ENCODE measurements around the gene ACOT11. TPM values are rescaled to one million over a fixed set of nuclear protein-coding genes. Genes with fewer than 3 reads are reported as not detected.
"Not testable (repeated sequence)": the region's sequence is repeated elsewhere in the genome, so short reads cannot be mapped to it uniquely, and the experiment has no call there.

Gene ACOT11
- polyA plus RNA-seq, 3 donors = 11.5 to 17.2 (median 12.8) TPM

DNA sequence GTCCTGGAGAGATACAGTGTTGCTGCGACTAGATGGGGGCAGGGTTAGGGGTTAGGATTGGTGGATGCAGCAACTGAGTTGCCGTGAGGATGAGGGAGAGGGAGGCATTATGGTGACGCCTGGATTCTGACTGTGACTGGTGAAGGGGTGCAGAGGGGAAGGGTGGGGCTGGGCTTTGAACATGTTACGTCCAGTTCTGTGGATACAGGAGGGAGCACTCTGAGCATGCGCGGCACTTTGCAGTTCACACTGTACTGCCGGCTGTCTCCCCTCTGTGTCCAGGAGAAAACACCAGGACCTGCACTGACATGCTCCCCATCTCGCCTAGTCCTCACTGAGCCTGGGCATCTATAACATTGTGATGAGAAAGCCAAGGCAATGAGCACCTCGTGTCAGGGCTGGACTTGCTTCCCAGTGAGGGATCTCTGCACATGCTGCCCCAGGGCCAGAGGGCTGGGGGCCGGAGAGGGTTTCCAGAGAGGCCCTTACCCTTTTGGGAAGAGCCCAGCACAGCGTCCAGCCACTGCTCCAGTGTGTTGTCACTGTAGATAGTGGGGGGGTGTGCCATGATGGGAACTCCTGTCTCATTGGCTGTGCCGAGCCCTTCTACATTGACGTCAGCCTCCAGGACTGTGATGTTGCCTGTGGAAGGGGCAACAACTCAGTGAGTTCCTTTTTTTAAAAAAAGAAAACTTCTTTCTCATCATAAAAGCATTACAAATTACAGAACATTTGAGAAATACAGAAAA is 67.7 kb downstream of the ACOT11 start:
- DNase-seq (ENCODE audit: extremely low read depth in 1 of 11, low read depth in 9 of 11, low spot score in 4 of 11) = no peak

DNA sequence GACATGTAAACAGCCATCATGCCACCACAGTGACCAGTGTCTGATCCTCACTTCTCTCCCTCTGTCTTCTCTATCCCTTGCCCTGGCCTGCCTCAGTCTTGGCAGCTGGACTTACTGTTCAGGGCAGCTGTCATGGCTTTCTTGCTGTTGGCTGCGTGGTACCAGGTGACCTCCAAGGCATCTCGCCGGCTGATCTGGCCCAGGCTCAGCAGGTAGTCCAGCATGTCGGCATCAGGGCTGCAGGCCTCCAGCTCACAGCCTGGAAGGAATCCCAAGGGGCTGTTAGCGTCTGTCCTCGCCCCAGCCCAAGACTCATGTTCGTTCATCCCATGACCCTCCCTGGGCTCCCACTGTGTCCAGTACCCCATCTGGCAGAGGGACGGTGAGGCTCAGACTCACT is 71.7 kb downstream of the ACOT11 start:
- no peak for DNase-seq (ENCODE audit: extremely low read depth in 1 of 11, low read depth in 9 of 11, low spot score in 4 of 11)

DNA sequence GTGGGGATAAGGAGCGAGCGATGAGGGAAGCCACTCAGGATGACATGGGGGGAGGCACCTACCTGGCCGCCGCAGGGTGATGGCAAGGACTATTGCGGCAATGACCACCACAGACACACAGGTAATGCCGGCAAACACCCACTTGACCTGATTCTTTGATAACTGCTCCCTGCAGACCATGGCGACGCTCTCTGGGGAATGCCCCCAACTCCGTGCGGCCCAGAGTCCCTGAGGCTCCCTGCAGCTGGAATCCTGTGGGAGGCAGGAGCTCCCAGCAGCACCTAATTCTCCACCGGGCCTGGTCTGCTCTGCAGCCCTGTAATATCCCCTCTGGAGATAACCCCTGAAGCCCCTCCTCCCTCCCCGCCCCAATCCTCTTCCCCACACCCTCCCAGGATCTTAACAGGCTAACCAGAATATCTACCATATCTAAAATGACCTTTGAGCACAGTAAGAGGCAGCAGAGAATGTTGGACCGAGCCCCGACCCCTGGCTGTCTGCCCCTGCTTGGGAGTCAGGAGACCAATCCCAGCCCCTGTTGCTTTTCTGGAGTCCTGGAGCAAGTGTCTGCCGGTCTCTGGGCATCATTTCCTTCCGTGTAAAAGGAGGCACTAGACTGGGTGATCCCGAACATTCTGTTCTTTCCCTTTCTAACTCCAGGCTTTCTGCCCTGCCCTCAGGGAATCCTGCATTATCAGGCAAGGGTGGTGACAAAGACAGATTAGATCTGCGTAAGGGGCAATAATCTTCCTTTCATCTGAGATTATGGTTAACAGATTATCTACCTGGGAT is 75.4 kb downstream of the ACOT11 start, which contains the start of gene FAM151A:
Gene FAM151A (minus strand): TSS at position 310 of the 792 bp plus-strand sequence. CDS start 130 bp downstream, at position 180.
- no peak for DNase-seq (ENCODE audit: extremely low read depth in 1 of 11, low read depth in 9 of 11, low spot score in 4 of 11)

DNA sequence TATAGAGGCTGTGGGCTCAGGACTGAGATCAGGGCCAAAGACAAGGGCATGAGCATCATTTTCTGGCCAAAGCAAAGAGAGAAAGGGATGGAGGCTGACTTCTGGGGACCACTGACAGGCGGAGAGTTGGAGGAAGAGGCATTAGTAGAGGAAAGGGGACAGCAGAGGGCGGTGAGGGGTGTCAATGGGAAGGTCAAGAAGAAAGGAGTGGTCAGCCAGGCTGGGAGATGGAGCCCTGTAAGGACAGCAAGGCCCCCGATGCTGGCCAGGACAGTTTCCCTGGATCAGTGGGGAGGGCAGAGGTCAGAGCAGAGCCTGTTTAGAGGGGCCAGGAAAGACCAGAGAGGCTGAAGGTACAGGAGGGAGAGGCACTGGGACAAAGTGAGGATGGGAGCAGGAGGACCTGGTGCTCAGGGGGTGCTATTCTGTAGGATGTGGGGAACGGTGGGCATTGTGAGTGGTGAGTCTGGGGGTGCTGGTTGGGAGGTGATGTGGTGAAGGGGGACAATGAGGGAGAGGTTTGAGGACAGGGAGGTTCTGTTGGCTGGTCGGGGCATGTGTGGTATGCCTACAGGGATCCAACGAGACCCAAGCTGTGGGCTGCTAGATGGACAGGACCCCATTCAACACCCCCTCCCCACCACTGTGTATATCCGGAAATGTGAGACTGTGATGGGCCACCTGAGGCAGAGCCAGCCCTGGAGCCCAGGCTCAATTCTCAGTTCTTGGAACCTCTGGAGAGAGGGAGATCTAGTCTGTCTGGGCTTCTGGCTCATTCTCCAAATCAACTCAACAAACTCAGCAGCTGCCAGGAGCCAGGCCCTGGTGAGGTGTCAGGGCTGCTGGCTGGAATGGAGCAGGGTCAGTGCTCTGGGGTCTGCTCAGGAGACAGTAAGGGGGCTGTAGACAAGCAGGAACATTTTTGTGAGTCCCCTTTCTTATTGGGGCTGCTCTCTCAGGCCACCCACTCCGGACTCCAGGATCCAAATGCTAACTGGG is 76.7 kb downstream of the ACOT11 start:
- DNase-seq (ENCODE audit: extremely low read depth in 1 of 11, low read depth in 9 of 11, low spot score in 4 of 11) = no peak

DNA sequence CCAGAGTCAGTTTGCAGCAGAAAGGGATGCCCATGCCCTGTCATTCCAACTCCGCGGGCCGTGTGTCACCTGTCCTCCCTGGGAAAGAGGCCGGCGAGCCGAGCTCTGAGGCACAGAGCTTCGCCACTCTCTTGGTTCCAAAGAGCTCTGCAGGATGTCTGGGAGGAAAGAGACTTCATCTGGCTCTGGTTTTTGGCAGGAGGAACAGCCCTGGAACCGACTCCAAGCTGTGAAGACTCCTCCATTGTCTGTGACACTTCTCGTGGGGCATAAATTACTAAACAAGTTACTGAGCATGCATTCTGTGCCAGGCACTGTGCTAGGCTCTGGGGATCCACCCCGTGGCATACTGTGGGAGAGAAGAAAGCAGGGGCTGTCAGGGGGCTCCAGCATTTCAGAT is 79.2 kb downstream of the ACOT11 start:
- DNase-seq (ENCODE audit: extremely low read depth in 1 of 11, low read depth in 9 of 11, low spot score in 4 of 11) = no peak

DNA sequence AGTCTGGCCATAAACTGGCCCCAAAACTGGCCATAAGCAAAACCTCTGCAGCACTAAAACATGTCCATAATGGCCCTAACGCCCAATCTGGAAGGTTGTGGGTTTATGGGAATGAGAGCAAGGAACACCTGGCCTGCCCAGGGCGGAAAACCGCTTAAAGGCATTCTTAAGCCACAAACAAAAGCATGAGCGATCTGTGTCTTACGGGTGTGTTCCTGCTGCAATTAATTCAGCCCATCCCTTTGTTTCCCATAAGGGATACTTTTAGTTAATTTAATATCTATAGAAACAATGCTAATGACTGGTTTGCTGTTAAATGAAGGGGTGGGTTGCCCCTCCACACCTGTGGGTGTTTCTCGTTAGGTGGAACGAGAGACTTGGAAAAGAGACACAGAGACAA is 87.8 kb downstream of the ACOT11 start:
- DNase-seq (ENCODE audit: extremely low read depth in 1 of 11, low read depth in 9 of 11, low spot score in 4 of 11) = not testable (repeated sequence)

DNA sequence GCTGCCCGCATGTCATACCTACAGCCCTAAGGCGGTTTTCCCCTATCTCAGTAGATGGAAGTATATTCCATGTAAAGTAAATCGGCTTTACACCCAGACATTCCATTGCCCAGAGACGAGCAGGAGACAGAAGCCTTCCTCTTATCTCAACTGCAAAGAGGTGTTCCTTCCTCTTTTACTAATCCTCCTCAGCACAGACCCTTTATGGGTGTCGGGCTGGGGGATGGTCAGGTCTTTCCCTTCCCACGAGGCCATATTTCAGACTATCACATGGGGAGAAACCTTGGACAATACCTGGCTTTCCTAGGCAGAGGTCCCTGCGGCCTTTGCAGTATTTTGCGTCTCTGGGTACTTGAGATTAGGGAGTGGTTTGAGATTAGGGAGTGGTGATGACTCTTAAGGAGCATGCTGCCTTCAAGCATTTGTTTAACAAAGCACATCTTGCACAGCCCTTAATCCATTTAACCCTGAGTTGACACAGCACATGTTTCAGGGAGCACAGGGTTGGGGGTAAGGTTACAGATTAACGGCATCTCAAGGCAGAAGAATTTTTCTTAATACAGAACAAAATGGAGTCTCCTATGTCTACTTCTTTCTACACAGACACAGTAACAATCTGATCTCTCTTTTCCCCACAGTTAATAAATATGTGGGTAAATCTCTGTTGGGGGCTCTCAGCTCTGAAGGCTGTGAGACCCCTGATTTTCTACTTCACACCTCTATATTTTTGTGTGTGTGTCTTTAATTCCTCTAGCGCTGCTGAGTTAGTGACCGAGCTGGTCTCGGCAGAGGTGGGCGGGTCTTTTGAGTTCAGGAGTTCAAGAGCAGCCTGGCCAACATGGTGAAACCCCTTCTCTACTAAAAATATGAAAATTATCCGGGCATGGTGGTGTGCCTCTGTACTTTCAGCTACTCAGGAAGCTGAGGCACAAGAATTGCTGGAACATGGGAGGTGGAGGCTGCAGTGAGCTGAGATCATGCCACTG is 88.7 kb downstream of the ACOT11 start:
- DNase-seq (ENCODE audit: extremely low read depth in 1 of 11, low read depth in 9 of 11, low spot score in 4 of 11) = not testable (repeated sequence)

DNA sequence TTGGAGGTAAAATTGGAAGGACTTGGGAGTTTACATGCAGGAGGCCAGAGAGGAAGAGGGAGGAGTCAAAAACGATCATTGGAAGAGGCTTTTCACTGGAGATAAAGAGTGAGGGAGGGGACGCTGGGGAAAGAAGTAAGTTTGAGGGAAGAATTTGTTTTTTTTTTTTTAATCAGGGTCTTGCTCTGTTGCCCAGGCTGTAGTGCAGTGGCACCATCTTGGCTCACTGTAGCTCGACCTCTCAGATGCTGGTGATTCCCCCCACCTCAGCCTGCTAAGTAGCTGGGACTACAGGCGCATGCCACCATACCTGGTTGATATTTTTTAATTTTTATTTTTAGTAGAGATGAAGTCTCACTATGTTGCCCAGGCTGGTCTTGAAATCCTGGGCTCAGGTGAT is 92.3 kb downstream of the ACOT11 start:
- DNase-seq (ENCODE audit: extremely low read depth in 1 of 11, low read depth in 9 of 11, low spot score in 4 of 11) = no peak

DNA sequence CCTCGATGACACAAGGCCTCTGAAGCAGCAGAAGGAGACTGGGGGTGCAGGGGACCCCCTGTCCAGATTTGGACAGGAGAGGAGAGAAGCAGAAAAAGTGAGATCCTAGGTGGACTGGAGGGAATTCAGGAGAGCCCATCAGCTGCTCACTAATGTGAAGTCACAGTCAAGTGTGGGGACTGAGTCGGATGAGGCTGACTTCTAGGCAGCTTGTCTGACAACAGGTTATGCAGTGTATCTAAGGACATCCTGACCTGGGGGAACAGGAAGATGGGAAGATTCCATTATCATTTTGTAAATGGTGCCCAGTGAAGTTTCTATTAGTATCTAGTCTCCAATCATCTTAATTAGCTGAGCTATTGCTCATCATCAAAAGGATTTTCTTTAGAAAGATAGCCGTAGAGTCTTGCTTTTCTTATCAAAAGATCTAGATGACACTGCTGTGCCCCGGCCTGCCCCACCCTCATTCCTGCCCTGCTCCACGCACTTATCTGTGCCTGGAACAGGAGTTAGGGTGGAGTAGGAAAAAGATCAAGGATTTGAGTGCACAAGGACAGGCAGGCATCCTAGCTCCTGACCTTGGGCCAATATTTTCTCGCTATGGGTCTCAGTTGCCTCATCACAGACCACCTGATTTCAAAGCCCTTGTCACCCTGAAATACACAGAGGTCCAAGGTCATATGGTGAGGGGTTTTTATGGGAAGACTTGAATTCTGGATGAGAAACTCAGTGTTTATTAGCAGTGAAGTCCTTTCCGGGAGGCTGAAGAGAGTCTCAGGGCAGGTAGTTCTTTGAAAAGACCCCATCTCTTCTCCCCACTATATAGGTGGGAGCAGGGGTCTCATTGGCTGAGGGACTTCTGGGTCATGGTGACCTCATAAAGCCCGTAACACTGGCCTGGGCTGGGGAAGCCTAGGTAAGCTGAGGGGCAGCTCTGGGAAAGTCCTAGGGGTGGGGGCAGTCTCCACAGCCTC is 93.1 kb downstream of the ACOT11 start, which contains the start of gene MROH7:
Gene MROH7 (plus strand): TSS at position 924 of the 974 bp plus-strand sequence. CDS start 11,141 bp downstream, outside the sequence.
- DNase-seq (ENCODE audit: extremely low read depth in 1 of 11, low read depth in 9 of 11, low spot score in 4 of 11) = no peak

DNA sequence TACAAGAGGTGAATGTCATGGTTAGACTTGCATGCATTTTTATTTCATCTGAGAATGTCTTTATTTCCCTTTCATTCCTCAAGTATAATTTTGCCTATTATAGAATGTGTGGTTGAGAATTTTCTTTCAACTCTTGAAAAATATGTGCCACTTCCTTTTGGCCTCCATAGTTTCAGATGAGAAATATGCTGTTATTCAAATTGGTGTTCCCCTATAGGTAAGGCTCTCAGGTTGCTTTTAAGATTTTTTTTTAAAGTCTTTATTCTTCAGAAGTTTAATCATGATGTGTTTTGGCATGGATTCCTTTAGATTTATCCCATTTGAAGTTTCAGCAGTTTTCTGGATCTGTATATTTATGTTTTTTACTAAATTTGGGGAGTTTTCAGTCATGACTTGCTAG is 95.7 kb downstream of the ACOT11 start:
- no peak for DNase-seq (ENCODE audit: extremely low read depth in 1 of 11, low read depth in 9 of 11, low spot score in 4 of 11)

DNA sequence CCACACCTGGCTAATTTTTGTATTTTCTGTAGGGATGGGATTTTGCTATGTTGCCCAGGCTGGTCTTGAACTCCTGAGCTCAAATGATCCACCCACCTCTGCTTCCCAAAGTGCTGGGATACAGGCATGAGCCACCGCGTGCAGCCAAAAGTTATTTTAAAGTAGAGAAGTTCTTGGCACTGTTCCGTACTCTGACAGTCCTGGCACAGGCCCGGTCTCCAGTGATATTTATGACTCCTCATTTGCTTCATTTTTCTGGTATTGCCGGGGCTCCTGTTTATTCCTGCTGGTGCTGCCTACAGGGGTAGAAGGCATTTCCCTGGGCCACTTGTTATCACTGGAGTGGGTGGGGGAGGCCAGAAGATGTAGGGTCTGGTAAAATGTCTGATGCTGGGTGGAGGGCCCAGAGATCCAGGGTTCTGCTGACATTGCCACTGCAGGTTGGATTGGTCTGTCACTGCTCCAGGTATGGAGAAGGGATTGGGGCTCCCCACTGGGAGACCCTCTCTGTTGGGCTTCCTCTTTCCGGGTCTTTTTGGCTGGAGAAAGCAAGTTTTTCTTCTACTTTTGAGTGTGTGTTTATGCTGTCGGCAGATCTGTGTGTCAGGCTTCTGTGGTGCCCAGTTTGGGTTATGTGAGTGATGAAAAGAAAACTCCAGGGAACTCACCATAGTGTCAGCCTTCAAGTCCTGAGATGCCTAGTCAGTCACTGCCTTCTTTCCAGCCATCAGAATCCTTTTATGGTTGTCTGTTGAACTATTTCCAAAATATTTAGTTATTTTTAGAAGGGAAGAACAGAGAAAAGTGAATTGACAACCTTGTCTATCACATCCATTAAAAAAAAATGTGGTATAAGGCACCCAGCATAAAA is 98.0 kb downstream of the ACOT11 start:
- no peak for DNase-seq (ENCODE audit: extremely low read depth in 1 of 11, low read depth in 9 of 11, low spot score in 4 of 11)

DNA sequence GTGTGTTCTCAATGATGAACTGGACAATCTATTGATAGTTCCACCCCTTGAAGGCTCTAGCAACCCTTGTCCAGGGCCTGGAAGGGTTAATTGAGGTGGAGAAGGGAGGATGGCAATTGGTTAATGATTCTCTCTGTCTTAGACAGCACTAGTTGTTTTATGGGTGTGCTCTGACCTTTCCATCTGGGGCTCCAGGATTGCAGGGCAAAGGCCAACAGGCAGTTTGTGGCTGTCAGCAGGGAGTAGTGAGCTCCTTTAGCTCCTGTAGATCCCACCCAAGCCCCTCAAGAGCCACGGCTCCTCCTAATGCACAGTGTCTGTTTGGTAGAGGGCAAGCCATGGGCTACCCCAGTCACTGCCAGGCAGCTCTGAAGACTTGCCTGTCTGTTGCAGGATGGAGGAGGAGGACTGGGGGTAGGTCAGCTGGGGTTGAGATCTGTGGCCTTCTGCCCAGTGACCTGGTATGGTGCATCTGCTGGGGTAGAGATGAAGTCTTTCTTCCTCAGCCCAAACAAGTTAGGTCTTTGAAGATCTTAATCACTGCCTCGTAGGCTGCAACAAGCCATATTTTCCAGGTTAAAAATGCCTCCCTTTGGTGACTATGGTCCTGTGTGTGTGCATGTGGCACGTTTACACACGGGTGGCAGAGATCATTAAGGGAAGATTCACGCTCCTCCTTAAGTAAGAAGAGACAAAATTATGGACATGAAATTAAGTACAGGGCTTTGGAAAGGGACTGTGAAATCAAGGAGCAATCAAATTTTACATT is 101.3 kb downstream of the ACOT11 start:
- peak in 7 of 11 donors; percentile 8 to 46 (median 21) for DNase-seq (ENCODE audit: extremely low read depth in 1 of 11, low read depth in 9 of 11, low spot score in 4 of 11)

DNA sequence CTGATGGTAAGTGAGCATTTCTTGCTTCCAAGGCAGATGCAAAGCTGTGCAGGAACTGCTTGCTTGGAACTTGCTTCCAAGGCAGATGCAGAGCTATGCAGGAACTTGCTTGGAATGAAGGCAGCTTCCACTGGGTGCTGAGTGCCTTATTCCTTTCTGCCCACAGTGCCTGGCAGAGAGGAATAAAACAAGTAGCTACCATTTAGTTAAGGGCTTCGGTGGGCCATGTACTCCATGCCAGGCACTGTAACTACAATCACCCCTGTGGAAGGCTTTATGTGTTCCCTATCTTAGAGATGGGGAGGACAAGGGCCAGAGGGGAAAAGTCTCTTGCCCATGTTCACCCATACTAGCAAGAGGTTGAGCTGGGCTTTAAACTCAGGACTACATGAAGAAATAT is 101.9 kb downstream of the ACOT11 start:
- no peak for DNase-seq (ENCODE audit: extremely low read depth in 1 of 11, low read depth in 9 of 11, low spot score in 4 of 11)

DNA sequence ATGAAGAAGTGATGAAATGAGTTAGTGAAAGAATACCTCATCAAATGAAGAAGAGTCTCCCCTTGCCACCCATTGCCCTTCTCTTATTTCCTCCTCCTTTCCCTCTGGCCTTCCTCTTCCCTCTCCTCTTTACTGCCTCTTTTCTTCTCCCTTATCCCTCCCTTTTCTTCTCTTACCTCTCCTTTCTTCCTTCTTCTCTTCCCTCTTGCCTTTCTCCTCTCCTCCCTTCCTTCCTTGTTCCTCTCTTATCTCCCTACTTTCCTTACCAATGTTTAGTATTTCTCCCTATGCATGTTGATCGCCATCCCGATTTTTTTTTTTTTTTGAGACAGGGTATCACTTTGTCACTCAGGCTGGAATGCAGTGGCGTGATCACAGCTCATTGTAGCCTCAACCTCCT is 102.4 kb downstream of the ACOT11 start:
- no peak for DNase-seq (ENCODE audit: extremely low read depth in 1 of 11, low read depth in 9 of 11, low spot score in 4 of 11)

DNA sequence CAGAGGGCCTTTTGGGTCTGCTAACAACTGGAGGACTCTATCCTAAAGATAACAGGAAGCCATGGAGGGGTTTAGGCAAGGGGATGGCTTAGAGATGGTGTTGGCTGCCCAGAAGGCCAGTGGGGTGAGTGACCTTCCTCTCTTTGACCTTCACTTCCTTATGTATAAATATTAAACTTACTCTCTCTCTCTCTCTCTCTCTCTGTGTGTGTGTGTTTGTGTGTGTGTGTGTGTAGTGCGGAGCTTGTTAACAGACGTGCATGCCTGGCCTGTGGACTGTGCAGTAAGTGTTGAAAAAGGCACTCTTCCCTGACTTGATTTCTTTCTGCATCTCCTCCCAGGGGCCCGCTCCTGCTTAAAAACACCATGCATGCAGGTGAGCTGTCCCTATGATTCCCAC is 103.6 kb downstream of the ACOT11 start:
- DNase-seq (ENCODE audit: extremely low read depth in 1 of 11, low read depth in 9 of 11, low spot score in 4 of 11) = no peak

Measured in renal cortex interstitium (tissue), 11 donors.